ENCODE data around the gene ZNF682.
"Not testable (repeated sequence)": the region's sequence is repeated elsewhere in the genome, so short reads cannot be mapped to it uniquely, and the experiment has no call there.

Gene ZNF682

DNA sequence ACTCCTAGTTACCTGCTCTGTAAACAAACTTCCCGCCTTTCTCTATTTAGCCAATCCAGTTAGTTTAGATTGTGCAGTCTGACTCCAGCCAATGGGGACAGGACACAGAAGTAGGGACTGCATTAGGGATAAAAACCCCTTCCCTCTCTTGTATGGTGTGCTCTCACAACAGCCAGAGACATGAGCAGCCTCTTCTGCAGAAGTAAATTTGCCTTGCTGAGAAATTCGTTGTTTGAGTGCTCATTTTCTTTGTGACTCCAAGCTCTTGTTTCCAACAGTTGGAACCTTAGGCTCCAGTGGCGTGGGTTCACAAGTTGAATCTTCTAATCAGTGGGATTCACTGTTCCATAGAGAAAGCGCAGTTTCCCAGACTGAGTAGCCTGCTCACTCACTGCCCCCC lies 72.4 kb downstream of the ZNF682 start:
- no peak for DNase-seq

DNA sequence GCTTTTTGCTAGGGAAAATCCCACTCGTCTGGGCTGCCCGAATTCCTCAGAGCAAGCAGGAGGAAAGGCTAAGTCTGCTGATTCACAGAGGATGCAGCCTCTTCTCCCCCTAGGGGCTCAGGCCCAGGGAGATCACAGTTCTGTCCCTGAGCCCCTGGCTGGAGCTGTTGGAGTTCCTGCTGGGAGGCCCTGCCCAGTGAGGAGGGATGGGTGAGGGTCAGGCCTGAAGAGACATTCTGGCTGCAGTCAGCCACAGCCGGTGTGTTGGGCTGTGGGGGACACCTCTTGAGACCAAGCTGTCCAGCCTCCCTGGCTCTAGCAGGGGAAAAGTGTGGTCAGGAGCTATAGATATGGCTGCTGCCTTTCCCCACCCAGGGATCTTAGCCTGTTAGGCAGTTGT lies 73.2 kb downstream of the ZNF682 start:
- peak; percentile 21 for DNase-seq

DNA sequence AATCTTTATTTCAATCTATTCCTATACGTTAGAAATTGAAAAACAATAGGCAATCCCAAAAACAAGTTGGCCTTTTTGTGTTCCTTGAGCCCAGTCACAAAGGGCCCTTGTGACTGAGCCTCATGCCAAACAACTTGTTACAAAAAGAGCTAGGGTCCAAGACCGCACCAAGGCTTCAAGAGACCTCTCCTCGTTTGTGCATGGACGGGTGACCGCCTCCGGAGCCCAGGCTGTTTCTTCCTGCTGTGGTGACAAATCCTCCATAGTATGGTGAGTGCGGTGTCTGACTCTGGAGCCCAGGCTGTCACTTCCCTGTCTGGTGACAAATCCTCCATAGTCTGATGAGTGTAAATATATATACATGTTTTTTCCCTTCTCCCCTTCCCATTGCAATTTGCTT lies 74.9 kb downstream of the ZNF682 start:
- peak; percentile 13 for DNase-seq

DNA sequence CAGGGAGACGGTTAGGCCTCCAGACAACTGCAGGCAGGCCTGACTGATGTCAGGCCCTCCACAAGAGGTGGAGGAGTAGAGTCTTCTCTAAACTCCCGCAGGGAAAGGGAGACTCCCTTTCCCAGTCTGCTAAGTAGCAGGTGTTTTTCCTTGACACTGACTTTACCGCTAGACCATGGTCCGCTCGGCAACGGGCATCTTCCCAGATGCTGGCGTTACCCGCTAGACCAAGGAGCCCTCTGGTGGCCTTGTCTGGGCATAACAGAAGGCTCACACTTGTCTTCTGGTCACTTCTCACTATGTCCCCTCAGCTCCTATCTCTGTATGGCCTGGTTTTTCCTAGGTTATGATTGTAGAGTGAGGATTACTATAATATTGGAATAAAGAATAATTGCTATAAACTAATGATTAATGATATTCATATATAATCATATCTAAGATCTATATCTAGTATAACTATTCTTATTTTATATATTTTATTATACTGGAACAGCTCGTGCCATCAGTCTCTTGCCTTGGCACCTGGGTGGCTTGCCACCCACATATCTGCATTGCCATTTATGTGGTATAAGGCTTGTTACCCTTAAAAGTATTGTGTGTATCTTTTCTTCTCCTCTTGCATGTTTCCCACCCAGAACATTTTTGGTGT lies 80.0 kb downstream of the ZNF682 start:
- DNase-seq, result peak; percentile 85

DNA sequence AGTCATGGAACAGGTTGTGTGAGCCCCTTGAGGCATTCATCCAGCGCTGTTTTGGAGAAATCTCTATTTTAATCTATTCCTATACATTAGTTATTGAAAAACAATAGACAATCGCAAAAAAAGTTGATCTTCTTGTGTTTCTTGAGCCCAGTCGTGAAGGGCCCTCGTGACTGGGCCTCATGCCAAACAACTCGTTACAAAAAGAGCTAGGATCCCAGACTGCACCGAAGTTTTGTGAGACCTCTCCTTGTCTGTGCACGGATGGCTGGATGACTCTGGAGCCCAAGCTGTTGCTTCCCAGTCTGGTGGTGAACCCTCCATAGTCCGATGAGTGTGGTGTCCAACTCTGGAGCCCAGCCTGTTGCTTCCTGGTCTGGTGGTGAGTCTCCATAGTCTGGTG lies 81.5 kb downstream of the ZNF682 start:
- DNase-seq, result not testable (repeated sequence)

DNA sequence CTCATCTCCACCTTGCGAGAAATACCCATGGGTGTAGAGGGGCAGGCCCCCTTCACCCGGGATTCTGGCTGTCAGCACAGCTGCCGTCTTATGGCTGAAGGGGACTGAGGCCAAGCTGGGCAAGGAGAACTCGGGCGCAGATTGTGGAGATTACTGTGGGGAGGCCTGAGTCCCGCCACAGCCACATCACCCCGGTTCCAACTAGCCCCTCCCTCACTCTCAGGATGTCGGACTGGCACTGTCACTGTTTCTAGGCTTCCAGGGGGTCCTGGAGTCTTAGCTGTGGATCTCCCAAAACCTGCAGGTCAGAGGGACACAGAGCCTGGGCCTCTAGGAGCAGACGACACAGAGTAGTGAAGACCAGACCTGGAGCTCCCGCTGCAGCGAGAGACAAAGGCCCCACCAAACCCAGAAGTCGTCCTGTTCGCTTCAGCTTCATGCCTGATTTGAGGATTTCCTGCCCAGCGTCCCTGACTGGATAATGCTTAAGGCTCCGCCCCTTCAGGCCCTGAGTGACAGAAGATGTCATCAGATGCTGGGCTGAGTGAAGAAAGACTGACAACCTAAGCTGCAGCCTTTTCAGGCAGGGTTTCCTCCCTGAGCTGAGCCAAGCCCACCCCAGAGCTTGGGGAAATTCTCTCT lies 82.8 kb downstream of the ZNF682 start:
- DNase-seq, result no peak

DNA sequence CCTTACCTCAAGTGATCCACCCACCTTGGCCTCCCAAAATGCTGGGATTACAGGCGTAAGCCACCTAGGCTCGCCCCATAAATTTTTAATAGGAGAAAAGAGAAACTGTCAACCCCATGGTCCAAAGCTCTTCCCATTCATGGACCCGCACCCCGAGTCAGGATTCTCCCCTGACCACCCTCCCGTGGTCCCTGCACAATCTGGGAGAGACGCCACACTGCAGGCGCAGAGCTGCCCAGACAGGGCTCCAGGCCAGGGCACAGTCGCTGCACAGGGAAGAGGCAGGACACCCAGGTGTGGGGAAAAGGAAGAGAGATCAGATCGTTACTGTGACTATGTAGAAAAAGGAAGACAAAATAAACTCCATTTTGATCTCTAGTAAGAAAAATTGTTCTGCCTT lies 84.1 kb downstream of the ZNF682 start:
- DNase-seq, result no peak

All from activated CD8-positive, alpha-beta memory T cell treated with anti-CD3 and anti-CD28 coated beads for 24 hours (primary cell).